Spleen (tissue), 13 donors: Measurements from ENCODE around the gene KRTAP21-1. TPM values are rescaled to one million over a fixed set of nuclear protein-coding genes. Genes with fewer than 3 reads are reported as not detected.
"Not testable (repeated sequence)": the region's sequence is repeated elsewhere in the genome, so short reads cannot be mapped to it uniquely, and the experiment has no call there.

ENCODE experiments used
- DNase-seq: peaks from one replicate; pipeline ENCODE4 v3.0.0-alpha.2; 2020
- H3K27ac ChIP-seq, 8 donors: fragments of 200-600 bp; sonication (generic) in 7 of 8; 1 replicate in 4 of 8; 2 replicates in 4 of 8; pipeline versions ENCODE4 v1.5.0 to v1.8.0; 2016 to 2021; ENCODE audit warnings: inconsistent platforms in 4 of 8, mild to moderate bottlenecking in 4 of 8, moderate library complexity in 1 of 8
- H3K27me3 ChIP-seq, 7 donors: fragments of 200-600 bp; sonication (generic) in 6 of 7; replicated peaks in 1 of 7; 1 replicate in 4 of 7; 2 replicates in 3 of 7; pipeline versions ENCODE4 v1.5.0 to v1.8.0; 2016 to 2021; ENCODE audit warnings: inconsistent platforms in 3 of 7, mild to moderate bottlenecking in 1 of 7
- H3K36me3 ChIP-seq, 6 donors: fragments of 200-600 bp; sonication (generic) in 5 of 6; 1 replicate in 4 of 6; 2 replicates in 2 of 6; pipeline versions ENCODE4 v1.5.0 to v1.8.0; 2016 to 2021; ENCODE audit warnings: inconsistent platforms in 2 of 6
- H3K4me1 ChIP-seq, 6 donors: fragments of 200-600 bp; sonication (generic) in 5 of 6; 1 replicate in 3 of 6; 2 replicates in 3 of 6; pipeline versions ENCODE4 v1.5.0 to v1.8.0; 2016 to 2021; ENCODE audit warnings: inconsistent platforms in 3 of 6
- H3K4me3 ChIP-seq, 8 donors: fragments of 200-600 bp; sonication (generic) in 7 of 8; 1 replicate in 4 of 8; 2 replicates in 4 of 8; pipeline versions ENCODE4 v1.5.0 to v1.8.0; 2016 to 2021; ENCODE audit warnings: inconsistent platforms in 4 of 8, mild to moderate bottlenecking in 4 of 8, moderate library complexity in 2 of 8
- H3K9me3 ChIP-seq, 8 donors: fragments of 200-600 bp; sonication (generic) in 7 of 8; 1 replicate in 4 of 8; 2 replicates in 4 of 8; pipeline versions ENCODE4 v1.5.0 to v1.8.0; 2016 to 2021; ENCODE audit warnings: inconsistent platforms in 4 of 8
- POLR2A ChIP-seq, 3 donors: fragments of 450-650 bp; IDR thresholded peaks; one replicate each; pipeline ENCODE4 v1.5.1; 2017; ENCODE audit warnings: antibody characterized with exemption in 3 of 3, mild to moderate bottlenecking in 1 of 3
- POLR2AphosphoS5 ChIP-seq, 3 donors: sonication (generic); formaldehyde crosslinking; IDR thresholded peaks; one replicate each; pipeline ENCODE4 v1.5.1; 2017; ENCODE audit warnings: antibody characterized with exemption in 3 of 3
- WGBS, 5 donors: extraction: QIAGEN DNeasy Blood & Tissue Kit in 3 of 5; methylation state at CpG; one replicate each; pipeline versions ENCODE4 v1.1.5 to v1.1.7; 2013 to 2018; 5-methylcytosine and 5-hydroxymethylcytosine counted together
- intact Hi-C: fragments of 100-400 bp; cut with DNase I; formaldehyde crosslinking; loops from one replicate; pipeline ENCODE4 v1.15.0; 2023; ENCODE audit warnings: low total_unique reads
- long read RNA-seq, 2 donors: transcript quantifications; one replicate each; lab custom pipeline, GENCODE V29; 2026
- polyA plus RNA-seq, 3 donors: library from polyadenylated mRNA; stranded (reverse); fragments of 200-250 nt; gene quantifications; one replicate each; pipeline ENCODE4 v1.2.1, GENCODE V29; 2013
- total RNA-seq, 7 donors: library from RNA; depleted of rRNA in 3 of 7; stranded (reverse); fragments of >200 nt in 3 of 7; fragmentation: NEBNext Ultra II Directional in 4 of 7; extraction: Animal tissue kit (Norgen Biotek cat#: 25700) in 4 of 7; gene quantifications; one replicate each; pipeline versions ENCODE4 v1.1.0 to v1.2.1, GENCODE V29; 2016 to 2021
- TF ChIP-seq, protein P1 (sequence below), 11 experiments: fragments of 200-600 bp in 7 of 11; fragments of 450-650 bp in 4 of 11; sonication (generic) in 4 of 11; IDR thresholded peaks in 8 of 11; conservative IDR thresholded peaks in 3 of 11; 1 replicate in 7 of 11; 2 replicates in 4 of 11; pipeline versions ENCODE4 v1.4.0 to v1.8.0; 2016 to 2021; ENCODE audit warnings: antibody characterized with exemption in 11 of 11, inconsistent platforms in 4 of 11, mild to moderate bottlenecking in 1 of 11
- donor health status: healthy with polysubstance abuse.
- donor health status: DM: no; HTN: no; CAD: no; lungs with moderate emphysema.
- donor health status: DM: no; HTN: no; CAD: no.
- donor health status: Bipolar disorder and iron deficiency.
- donor health status: healthy.
- donor health status: DM: no; HTN: no; CAD: no.
- donor health status: DM: yes; HTN: yes; CAD: no.

KRTAP21-1 gene
- total RNA-seq (not detected), polyA plus RNA-seq (not detected)
- long read RNA-seq, donor 1, result 0 reads
- long read RNA-seq, donor 2, result 0 reads

DNA sequence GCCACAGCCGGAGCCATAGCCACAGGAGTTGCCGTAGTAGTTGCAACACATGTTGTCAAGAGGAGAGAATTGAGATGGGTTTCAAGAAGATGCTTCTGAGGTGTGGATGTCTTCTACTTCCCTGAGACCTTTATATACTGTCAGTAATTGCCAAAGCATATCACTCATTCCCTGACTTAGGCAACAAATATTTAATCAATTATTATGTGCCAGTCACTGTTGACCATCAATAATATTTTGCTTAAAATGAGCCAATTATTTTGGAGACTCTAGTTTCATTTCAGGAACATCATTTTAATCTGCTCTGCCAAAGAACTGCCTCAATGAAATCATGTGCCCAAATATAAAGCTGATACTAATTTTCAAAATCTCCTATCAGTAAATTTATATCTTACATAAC lies at the start of gene KRTAP21-1:
Gene KRTAP21-1 (minus strand): TSS at position 101 of the 400 bp plus-strand sequence. CDS start 50 bp downstream, at position 51.
- H3K9me3 ChIP-seq, H3K4me3 ChIP-seq, H3K27me3 ChIP-seq, H3K4me1 ChIP-seq, intact Hi-C loops, H3K27ac ChIP-seq, H3K36me3 ChIP-seq, DNase-seq: not testable (repeated sequence)
- WGBS, 5 donors, result 71 to 98% (median 89%) methylated on average over 2 of the region's 2 CpGs

- H3K9me3 ChIP-seq, result peaks cover 0 to 4% (median 0%) of the 10 kb centered on the region in 8 donors
- 67 to 97% (median 74%) methylated on average over 1 of the region's 1 CpG for WGBS, 5 donors
- no peaks in the 10 kb centered on the region for H3K36me3 ChIP-seq
- TF ChIP-seq, protein P1, sequence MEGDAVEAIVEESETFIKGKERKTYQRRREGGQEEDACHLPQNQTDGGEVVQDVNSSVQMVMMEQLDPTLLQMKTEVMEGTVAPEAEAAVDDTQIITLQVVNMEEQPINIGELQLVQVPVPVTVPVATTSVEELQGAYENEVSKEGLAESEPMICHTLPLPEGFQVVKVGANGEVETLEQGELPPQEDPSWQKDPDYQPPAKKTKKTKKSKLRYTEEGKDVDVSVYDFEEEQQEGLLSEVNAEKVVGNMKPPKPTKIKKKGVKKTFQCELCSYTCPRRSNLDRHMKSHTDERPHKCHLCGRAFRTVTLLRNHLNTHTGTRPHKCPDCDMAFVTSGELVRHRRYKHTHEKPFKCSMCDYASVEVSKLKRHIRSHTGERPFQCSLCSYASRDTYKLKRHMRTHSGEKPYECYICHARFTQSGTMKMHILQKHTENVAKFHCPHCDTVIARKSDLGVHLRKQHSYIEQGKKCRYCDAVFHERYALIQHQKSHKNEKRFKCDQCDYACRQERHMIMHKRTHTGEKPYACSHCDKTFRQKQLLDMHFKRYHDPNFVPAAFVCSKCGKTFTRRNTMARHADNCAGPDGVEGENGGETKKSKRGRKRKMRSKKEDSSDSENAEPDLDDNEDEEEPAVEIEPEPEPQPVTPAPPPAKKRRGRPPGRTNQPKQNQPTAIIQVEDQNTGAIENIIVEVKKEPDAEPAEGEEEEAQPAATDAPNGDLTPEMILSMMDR (IDR thresholded peaks at IDR 0.05 in 8 of 11, conservative IDR thresholded peaks at IDR 0.05 in 3 of 11), result no peak
- no peak for TF ChIP-seq POLR2A (IDR thresholded peaks at IDR 0.05)
- no peak for TF ChIP-seq POLR2AphosphoS5 (IDR thresholded peaks at IDR 0.05)
- no peak overlapping the region for H3K4me3 ChIP-seq
- H3K27me3 ChIP-seq, result no peaks in the 10 kb centered on the region
- H3K27ac ChIP-seq, result no peak overlapping the region
- intact Hi-C loops, result no loop called here
- no peak for DNase-seq
- no peaks in the 10 kb centered on the region for H3K4me1 ChIP-seq
These were observed 45.4 kb upstream of the KRTAP21-1 start for GRCh38 chr21:30800605-30801004.

- intact Hi-C loops, result no loop called here
- Histone ChIP-seq H3K4me1 (no peaks in the 10 kb centered on the region), H3K4me3 (no peak overlapping the region), H3K27ac (no peak overlapping the region), H3K36me3 (no peaks in the 10 kb centered on the region), H3K27me3 (no peaks in the 10 kb centered on the region), H3K9me3 (no peaks in the 10 kb centered on the region)
- TF ChIP-seq POLR2A (IDR thresholded peaks at IDR 0.05) (no peak), POLR2AphosphoS5 (IDR thresholded peaks at IDR 0.05) (no peak)
- TF ChIP-seq, protein P1 (IDR thresholded peaks at IDR 0.05 in 8 of 11, conservative IDR thresholded peaks at IDR 0.05 in 3 of 11), result no peak
- no peak for DNase-seq
- WGBS, 5 donors, result 42 to 73% (median 71%) methylated on average over 2 of the region's 2 CpGs
These were observed 38.5 kb upstream of the KRTAP21-1 start for GRCh38 chr21:30793581-30794314.

GRCh38 chr21:30779249-30779648 lies 24.0 kb upstream of the KRTAP21-1 start:
- H3K27me3 ChIP-seq, result no peaks in the 10 kb centered on the region
- TF ChIP-seq, protein P1 (IDR thresholded peaks at IDR 0.05 in 8 of 11, conservative IDR thresholded peaks at IDR 0.05 in 3 of 11), result no peak
- TF ChIP-seq POLR2AphosphoS5 (IDR thresholded peaks at IDR 0.05), result no peak
- TF ChIP-seq POLR2A (IDR thresholded peaks at IDR 0.05), result no peak
- intact Hi-C loops, result no loop called here

More at GRCh38 chr21:30779249-30779648, 24.0 kb upstream of the KRTAP21-1 start:
- Histone ChIP-seq H3K4me3 (no peak overlapping the region), H3K9me3 (peaks cover 0 to 8% (median 0%) of the 10 kb centered on the region in 8 donors), H3K36me3 (no peaks in the 10 kb centered on the region), H3K4me1 (no peaks in the 10 kb centered on the region), H3K27ac (no peak overlapping the region)
- 91 to 97% (median 94%) methylated on average over 1 of the region's 1 CpG for WGBS, 5 donors
- no peak for DNase-seq
